ENCODE data around the gene SORCS2.

DNA sequence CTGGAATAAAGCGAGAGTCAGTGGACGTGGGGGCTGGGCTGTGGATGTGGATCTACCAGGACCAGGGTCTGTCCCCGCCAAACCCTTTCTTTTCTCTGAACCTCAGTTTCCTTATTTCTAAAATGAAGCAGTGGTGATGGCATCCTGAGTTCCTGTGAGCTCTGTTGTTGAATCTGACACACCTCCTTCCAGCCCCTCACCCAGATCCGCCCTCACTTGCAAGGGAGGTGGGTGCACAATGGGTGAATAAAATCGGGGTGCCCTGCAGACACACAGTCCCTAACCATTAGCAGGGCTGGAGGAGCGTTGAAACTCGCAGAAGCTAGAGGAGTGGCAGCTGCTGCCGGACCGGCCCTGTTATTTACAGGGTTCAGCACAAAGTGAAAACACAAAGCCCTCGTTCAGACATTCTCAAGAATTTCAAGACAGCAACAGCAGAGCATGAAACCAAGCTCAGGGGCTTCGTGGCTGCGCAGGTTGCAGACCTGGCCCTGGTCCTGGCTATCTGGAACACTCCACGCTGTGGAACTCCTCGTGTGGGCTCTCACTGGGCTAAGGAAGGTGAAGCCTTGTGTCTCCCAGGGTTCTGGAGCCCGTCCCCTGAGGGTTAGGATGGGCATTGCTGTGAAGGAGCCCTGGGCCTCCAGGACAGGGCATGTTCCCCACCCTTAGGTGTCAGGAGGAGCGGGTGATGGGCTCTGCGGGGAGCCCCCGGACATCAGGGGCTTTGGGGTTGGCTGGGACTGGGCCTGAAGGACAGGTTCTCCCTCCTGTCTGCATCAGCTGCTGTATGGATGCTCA lies 199.5 kb downstream of the SORCS2 start:
- TF ChIP-seq POLR2A (IDR thresholded peaks at IDR 0.05) (no peak), EP300 (IDR thresholded peaks at IDR 0.05) (no peak)
